ENCODE data around the gene CLEC14A. TPM values are rescaled to one million over a fixed set of nuclear protein-coding genes. Genes with fewer than 3 reads are reported as not detected.

CLEC14A gene
- polyA plus RNA-seq, 1 donor (not counting 4 experiments of a cell fraction or from before 2014, with no cell fraction given): not detected

- no peak for TF ChIP-seq CTCF (optimal IDR thresholded peaks at IDR 0.05 in 1 of 3, IDR thresholded peaks at IDR 0.05 in 1 of 3, conservative IDR thresholded peaks at IDR 0.05 in 1 of 3; ENCODE audit: extremely low read depth in 1 of 3, insufficient read depth in 2 of 3, low read length in 3 of 3)
- no peak for TF ChIP-seq EZH2 (IDR thresholded peaks at IDR 0.05; ENCODE audit: low read length)
- Histone ChIP-seq H2AFZ (ENCODE audit: control insufficient read depth, low read length) (no peak overlapping the region), H3K36me3 (ENCODE audit: control insufficient read depth in 2 of 2, extremely low read depth in 1 of 2, insufficient read depth in 2 of 2, low read length in 2 of 2) (no peaks in the 10 kb centered on the region), H4K20me1 (ENCODE audit: control insufficient read depth, extremely low read depth, insufficient read depth, low read length) (no peaks in the 10 kb centered on the region), H3K4me3 (ENCODE audit: control insufficient read depth in 2 of 3, extremely low read depth in 1 of 3, insufficient read depth in 2 of 3, low read depth in 1 of 3, low read length in 3 of 3) (no peak overlapping the region), H3K9me1 (ENCODE audit: control insufficient read depth, extremely low read depth, insufficient read depth, low read length) (no peaks in the 10 kb centered on the region), H3K4me2 (ENCODE audit: control insufficient read depth, extremely low read depth, insufficient read depth, low read depth, low read length) (no peak overlapping the region), H3K27ac (ENCODE audit: control insufficient read depth, insufficient read depth, low read length) (no peak overlapping the region), H3K9me3 (ENCODE audit: control insufficient read depth, low read depth, low read length) (no peaks in the 10 kb centered on the region), H3K27me3 (ENCODE audit: control insufficient read depth, extremely low read depth, insufficient read depth, low read length) (no peaks in the 10 kb centered on the region), H3K4me1 (ENCODE audit: control insufficient read depth, extremely low read depth, insufficient read depth, low read length) (no peaks in the 10 kb centered on the region), H3K79me2 (ENCODE audit: control insufficient read depth, insufficient read depth, low read length) (no peaks in the 10 kb centered on the region), H3K9ac (ENCODE audit: control insufficient read depth, extremely low read depth, insufficient read depth, low read length) (no peak overlapping the region)
- dilution Hi-C loops (cut with MboI; ENCODE audit: extremely low pct_ligation_motif_present, low sequenced_read_pairs): no loop called here
- FAIRE-seq (no peak), DNase-seq (ENCODE audit: low read depth, low spot score) (no peak)
Observed at GRCh38 chr14:38302034-38302433, 46.1 kb upstream of the CLEC14A start.

DNA sequence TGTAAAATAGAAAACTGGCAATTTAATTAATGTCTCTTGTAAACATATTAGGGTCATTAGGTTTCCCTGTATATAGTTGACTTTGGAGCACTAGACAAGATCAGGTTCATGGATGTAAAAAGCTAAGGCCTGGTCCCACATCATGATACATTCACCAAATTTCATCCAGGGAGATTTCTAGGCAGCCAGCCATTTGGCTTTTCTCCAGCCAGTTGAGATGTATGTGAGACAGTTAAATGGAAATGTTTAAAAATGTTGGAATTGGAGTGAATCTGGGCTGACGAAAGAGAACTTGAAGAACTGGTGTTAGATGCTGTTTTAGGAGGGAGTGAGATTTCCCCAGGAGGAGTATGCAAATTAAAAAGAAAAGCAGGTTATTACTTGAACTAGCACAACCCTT is 41.8 kb upstream of the CLEC14A start:
- Histone ChIP-seq H4K20me1 (ENCODE audit: control insufficient read depth, extremely low read depth, insufficient read depth, low read length) (no peaks in the 10 kb centered on the region), H3K4me3 (ENCODE audit: control insufficient read depth in 2 of 3, extremely low read depth in 1 of 3, insufficient read depth in 2 of 3, low read depth in 1 of 3, low read length in 3 of 3) (no peak overlapping the region), H3K9me3 (ENCODE audit: control insufficient read depth, low read depth, low read length) (no peaks in the 10 kb centered on the region), H3K4me1 (ENCODE audit: control insufficient read depth, extremely low read depth, insufficient read depth, low read length) (no peaks in the 10 kb centered on the region), H3K79me2 (ENCODE audit: control insufficient read depth, insufficient read depth, low read length) (no peaks in the 10 kb centered on the region), H3K9me1 (ENCODE audit: control insufficient read depth, extremely low read depth, insufficient read depth, low read length) (no peaks in the 10 kb centered on the region), H3K9ac (ENCODE audit: control insufficient read depth, extremely low read depth, insufficient read depth, low read length) (no peak overlapping the region), H3K36me3 (ENCODE audit: control insufficient read depth in 2 of 2, extremely low read depth in 1 of 2, insufficient read depth in 2 of 2, low read length in 2 of 2) (no peaks in the 10 kb centered on the region), H3K4me2 (ENCODE audit: control insufficient read depth, extremely low read depth, insufficient read depth, low read depth, low read length) (no peak overlapping the region), H3K27me3 (ENCODE audit: control insufficient read depth, extremely low read depth, insufficient read depth, low read length) (no peaks in the 10 kb centered on the region), H3K27ac (ENCODE audit: control insufficient read depth, insufficient read depth, low read length) (no peak overlapping the region), H2AFZ (ENCODE audit: control insufficient read depth, low read length) (no peak overlapping the region)
- FAIRE-seq: no peak
- dilution Hi-C loops (cut with MboI; ENCODE audit: extremely low pct_ligation_motif_present, low sequenced_read_pairs): no loop called here
- no peak for DNase-seq (ENCODE audit: low read depth, low spot score)
- no peak for TF ChIP-seq EZH2 (IDR thresholded peaks at IDR 0.05; ENCODE audit: low read length)
- no peak for TF ChIP-seq CTCF (optimal IDR thresholded peaks at IDR 0.05 in 1 of 3, IDR thresholded peaks at IDR 0.05 in 1 of 3, conservative IDR thresholded peaks at IDR 0.05 in 1 of 3; ENCODE audit: extremely low read depth in 1 of 3, insufficient read depth in 2 of 3, low read length in 3 of 3)

All from keratinocyte (primary cell).